ENCODE measurements around the gene AGK.
"Not testable (repeated sequence)": the region's sequence is repeated elsewhere in the genome, so short reads cannot be mapped to it uniquely, and the experiment has no call there.

Gene AGK

DNA sequence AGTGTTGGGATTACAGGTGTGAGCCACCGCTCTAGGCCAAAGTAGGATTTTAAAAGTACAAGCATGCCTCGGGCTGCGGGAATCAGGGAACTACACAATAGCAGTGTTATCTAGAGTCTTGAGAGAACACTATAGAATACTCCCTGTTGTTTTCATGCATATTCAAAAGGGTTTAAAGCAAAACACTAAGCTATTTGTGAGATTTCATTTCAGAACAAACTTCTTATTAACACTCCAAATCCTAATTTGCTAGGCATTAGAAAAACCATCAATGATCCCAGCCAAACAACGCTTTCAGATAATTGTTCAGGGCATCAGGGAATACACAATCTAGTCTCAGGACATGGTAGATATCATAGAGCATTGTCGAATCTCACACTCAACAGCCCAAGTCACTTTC lies 136.8 kb downstream of the AGK start:
- no peak for DNase-seq

DNA sequence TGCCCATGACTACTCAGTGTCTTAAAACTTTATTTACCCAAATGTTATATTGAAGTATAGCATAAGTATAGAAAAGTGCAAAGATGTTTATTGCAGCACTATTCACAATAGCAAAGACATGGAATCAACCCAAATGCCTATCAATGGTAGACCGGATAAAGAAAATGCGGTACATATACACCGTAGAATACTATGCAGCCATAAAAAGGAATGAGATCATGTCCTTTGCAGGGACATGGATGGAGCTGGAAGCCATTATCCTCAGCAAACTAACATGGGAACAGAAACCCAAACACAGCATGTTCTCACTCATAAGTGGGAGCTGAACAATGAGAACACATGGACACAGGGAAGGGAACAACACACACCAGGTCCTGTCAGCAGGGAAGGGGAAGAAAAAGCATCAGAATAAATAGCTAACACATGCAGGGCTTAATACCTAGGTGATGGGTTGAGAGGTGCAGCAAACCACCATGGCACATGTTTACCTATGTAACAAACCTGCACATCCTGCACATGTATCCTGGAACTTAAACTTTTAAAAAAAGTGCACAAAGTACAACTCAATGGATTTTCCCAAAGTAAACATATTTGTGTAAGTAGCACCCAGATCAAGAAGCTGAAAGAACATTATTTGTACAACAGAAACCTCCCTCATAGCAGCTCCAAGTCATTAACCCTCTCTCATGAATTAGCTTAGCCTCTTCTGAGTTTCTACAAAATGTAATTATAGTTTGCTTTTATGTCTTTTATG lies 138.0 kb downstream of the AGK start:
- not testable (repeated sequence) for DNase-seq

DNA sequence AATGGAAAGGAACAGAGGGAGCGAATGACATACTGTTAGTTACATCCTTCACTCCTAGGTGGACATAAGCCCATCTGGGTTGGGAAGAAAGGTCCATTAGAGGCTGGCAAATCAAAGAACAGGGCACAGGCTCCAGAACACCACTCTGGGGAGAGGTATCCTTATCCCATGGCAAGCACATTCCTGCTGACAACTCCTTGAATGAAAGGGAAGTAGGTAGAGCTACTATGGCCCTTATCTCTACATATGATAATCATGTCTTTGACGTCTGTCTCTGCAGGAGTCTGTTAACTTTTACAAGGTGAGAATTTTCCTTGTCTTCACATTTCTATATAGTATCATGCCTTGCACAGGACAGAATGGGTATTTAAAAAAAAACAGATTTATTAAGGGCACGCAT lies 140.3 kb downstream of the AGK start:
- no peak for DNase-seq

DNA sequence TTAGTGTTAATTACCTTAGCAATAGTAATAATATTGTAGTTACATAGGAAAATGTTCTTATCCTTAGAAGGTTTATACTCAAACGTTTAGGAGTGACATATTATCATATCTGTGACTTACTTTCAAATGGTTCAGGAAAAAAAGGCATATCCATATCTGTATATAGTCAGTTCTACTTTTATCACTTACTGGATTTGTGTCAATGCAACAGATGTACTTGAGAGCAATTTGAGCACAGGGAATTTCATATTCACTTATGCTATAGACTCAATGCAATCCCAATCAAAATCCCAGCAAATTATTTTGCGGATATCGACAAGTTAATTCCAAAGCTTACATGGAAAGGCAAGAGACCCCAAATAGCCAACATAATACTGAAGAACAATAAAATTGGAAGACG lies 140.8 kb downstream of the AGK start:
- DNase-seq, result no peak

DNA sequence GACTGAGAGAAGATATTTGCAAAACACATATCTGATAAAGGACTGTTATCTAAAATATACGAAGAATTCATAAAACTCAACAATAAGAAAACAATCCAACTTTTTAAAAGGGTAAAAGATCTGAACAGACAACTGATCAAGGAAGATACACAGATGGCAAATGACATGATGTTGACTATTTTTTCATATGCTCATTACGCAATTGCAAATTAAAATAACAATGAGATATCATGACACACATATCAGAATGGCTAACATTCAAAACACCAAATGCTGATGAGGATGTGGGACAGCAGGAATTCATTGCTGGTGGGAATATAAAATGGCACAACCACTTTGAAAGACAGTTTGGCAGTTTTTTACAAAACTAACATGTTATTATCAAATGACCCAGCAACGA lies 141.9 kb downstream of the AGK start:
- no peak for DNase-seq

DNA sequence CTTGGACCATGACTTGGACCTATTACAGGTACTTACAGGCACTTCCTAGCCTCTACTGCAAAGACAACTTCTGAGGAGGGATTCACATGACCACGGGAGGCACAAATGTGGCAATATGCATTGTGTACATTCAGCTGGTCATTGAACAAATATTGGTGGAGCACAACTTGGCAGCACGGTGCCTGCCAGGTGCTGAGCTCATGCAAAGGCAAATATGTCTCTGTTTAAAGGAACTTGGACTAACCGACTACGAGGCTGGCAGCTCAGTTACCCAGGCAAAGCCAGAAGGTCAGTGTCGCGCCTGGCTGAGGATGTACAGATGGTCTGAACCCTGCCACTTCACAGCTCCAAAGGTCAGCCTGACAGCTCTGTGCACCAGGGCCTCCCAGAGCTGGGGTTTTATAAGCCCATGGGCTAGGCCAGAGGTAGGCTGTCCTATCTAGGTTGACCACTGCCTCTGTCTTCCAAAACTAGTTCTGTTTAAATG lies 144.6 kb downstream of the AGK start:
- DNase-seq, result peak; percentile 52

DNA sequence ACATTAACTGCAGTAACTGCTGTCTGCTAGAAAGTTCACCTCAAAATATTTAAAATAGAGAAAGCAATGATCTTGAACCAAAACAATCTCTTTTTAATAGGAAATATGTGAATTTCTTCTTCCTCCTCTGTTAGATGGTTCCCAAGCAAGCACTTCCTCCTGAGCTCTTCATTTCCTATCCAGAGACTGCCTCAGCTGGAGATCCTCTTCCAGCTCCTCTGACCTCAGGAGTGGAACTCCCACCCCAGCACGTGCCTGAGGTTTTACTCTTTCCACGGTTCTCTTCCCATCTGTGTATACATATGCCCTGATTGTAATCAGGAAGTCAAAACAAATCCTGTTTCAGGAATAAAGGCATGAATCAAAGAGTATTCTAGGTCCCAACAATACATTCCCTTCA lies 145.1 kb downstream of the AGK start:
- no peak for DNase-seq

DNA sequence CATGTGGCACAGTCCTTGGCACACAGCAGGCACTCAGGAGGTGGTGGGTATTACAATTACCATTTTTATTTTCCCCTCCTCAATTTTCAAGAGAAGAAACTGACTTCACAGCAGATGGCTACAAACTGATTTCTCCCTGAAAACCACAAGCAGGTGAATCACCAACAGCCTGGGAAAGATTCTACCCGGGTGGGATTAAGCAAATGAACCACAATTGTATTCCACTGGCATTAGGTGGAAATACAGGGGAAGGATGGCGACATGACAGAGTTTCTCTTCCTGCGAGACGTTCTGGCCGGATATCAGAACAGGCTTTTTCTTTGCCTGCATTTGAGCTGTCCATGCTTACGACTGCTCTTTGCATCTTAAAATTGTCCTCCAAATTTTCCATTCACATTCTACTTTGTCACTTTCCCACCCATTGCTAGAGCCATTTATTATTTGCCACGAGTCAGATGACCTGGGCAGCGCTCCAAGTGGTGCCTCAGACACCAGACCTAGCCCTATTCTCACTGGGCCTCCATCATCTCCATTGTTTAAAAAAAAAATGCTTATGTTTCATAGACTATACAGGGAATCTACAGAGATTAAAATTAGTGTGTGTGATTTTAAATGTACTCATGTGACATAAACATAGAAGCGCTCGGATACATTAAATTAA lies 146.1 kb downstream of the AGK start:
- no peak for DNase-seq

DNA sequence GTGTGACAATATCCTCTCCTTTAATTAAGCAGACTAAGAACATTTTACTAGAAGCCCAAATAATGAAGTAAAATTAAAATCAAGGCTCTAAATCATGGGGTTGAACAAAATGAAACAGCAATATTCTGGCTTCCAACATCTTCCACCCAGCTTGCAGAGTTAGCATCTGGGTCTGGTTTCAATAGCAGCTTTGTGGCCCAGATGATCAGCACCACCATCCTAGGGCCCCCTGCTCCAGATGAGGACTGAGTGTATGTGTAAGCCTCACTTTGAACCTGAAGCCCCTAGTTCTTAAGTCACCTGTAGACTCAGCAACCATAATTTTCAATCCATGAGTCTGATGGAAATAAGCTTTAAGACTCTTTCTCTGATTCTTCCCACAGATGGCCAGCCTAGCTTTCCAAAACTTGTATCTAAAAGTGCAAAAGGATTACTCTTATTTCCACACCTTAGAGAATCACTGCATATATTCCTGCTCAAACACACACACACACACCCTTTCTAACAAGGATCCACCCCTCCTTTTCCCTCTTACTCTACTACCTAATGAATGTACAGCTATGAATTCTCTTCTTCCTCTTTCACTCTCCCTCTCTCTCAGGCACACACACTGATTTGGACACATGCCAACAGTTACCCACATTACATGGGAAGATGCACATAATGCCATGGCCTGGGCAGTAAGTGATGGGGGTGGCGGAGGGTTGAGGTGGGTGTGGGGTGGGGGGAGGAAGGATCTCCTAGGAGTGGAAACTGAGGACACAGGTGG lies 147.2 kb downstream of the AGK start:
- peak; percentile 39 for DNase-seq

DNA sequence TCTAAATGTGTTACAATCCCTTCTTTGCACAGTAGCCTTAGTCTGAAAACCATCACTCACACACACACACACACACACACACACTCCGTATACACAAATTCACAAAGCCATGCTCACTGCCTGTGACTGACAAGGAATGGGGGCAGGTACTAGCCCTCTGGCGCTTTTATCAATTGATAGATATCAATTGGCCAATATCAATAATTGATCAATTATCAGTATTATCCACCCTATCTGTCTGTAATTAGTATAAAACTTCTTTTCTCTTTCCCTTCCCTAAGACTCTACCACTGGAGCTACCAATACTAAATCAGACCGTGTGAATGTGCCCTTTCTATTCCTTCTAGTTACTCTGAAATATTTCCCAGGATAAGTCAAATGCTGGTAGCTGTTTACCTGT lies 148.7 kb downstream of the AGK start:
- no peak for DNase-seq

DNA sequence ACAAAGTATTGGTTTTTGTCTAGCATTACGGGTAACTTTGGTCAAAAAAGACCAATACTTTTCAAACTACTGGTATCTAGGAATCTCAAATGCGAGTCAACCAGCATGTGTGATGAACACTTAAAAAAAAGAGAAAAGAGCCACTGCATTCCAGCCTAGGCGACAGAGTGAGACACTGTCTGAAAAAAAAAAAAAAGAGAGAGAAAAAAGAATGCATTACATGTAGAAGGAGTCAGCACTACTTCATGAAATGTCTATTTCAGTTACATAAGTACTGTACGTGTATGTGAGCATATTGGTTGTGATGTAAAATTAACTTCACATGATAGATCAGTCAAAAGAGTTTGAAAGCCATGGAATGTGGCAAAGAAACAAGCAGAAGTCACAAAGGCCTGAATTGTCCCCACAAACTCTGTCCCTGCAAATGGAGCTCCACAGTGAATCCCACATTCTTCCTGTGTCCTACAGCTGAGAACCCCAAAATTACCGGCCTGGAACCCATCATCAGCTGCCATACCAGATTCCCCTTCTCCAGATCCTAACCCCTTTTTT lies 149.2 kb downstream of the AGK start:
- no peak for DNase-seq

DNA sequence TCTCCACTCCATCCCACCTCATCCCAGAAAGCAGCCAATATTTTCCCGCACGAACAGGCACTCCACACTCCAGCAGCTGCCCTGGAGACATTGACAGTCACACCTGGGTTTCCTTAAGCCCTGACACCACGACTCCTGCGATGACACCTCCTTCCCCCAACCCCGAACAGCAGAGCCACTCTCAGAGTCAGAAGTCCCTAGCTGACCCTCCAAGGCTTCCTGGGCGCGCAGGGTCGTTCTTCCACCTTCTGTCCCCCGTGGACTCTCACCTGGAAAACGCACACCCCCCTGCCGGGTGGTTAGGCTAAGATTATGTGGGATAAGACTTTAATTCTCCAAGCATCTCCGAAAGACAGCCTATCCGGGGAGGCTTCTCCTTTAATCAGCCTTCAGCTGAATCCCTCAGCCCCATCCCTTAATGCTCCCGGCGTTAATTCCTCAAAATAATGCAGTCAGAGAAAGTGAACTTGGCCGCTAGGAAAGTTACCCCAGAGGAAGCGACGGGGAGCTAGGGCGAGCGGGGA lies 149.7 kb downstream of the AGK start:
- no peak for DNase-seq

DNA sequence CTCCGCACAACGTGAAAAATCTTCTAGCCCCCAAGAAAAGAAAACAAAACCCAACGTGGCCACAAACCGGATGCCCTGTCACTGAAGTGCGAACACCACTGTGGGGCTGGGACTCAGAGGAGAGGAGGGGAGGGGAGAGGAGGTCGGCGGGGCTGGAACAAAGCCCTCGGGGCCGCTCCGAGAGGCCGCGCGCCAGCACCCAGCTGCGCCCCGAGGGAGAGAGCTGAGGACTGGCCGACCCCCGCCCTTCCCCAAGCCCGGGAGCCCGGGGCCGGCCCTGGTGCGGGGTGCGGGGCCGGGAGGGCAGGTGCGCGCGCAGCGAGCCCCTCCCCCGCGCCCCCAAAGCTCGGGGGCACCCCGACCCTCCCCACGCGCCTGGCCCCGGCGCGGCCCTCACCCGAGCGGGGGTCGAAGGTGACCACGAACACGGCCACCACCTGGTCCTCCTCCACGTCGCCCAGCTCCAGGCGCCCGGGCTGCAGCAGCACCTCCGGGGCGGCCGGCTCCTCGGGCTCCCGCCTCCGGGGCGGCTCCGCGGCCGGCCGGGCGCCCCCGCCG lies 150.4 kb downstream of the AGK start:
- no peak for DNase-seq

DNA sequence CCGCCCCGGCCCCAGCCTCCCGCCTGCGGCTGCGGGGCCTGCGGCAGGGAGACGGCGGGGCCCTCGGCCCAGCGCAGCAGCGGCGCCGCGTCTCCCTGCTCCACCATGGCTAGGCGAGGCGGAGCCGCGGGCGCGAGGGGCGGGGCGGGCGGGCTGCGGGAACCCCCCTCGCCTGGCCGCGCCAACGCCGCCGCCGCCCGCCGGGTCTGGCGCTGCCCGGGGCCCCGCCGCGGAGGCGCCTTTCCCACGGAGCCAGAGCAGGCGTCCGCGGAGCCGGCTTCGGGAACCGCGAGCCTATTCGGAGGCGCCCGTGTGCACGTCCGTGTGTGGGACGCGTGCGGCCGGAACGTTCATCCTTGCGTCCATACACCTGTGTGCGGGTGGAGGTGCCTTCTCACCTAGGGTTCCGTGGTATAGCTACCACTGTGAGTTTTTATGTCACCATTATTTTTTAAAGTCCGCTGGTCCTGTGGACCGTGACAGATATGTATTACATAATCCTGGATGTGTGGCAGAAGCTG lies 150.9 kb downstream of the AGK start, which contains the start of gene DENND11:
DENND11 (minus strand) TSS at position 120 of the 521 bp plus-strand sequence; CDS start at position 107, 13 bp downstream.
- peak; percentile 40 for DNase-seq

DNA sequence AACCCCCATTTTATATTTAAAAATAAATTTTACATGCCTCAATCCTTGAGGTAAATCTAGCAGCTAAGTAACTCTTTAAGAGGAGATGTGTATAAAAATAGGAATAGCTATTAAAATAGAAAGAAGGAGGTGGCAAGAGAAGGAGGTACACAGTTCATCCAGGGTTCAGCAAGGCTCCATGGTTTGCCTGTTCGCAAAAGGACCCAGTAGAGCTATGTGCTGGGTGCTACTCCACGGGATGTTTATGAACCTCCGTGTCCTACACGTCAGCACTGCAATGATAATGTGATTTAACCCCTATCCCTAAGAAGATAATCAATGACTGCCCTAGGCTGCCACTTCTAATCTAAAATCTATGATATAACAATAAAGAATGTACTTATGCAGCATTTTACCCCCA lies 151.7 kb downstream of the AGK start:
- DNase-seq, result no peak

DNA sequence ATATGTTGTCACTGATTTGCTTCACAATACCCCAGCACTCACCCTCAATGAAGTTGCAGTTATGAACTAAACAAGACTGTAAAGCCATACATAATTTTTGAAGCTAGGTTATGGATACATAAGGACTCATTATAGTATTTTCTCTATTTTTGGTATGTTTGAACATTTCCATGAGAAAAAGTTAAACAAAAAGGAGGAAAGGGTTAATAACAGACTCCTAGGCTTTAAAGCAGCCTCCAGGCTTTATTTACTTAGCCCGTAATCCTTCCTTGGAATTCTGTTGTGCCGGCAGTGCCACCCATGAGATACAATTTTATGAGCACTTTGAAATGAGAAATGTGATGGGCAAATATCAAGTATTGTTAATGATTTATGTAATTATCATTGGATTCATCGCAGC lies 152.9 kb downstream of the AGK start:
- DNase-seq, result no peak

DNA sequence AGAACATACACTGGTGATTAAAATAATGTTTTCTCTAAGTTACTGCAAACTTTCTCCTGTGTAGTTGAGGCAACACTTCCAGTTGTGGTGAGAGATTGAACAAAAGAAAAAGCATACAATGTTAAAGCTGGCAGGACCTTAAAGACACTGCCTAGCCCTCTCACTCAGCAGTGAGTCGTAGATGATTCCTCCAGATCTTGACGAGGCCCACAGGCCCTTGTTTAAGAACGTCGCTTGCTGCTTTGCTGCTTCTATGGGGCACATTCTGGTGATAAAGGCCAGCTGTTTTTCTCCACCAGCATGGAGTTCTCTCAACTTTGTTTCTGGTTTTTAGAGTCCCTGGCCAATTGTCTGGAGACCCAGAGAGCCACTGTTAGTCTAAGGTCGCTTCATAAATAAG lies 153.5 kb downstream of the AGK start:
- no peak for DNase-seq
